Common myeloid progenitor, CD34-positive (primary cell): ENCODE results near the gene ZNF280D.
A peak's percentile ranks its signal among the peaks of the same experiment; 100 is the strongest.

Experiments
- CTCF ChIA-PET: fragments of 350-600 bp; sonication (Branson Sonifier 250); formaldehyde crosslinking; loops from one replicate; lab custom pipeline; 2021; ENCODE audit warnings: antibody characterized with exemption; lab: Charles Lee
- POLR2A ChIA-PET: fragments of 350-600 bp; sonication (Branson Sonifier 250); formaldehyde crosslinking; loops from one replicate; lab custom pipeline; 2021; ENCODE audit warnings: antibody characterized with exemption; lab: Charles Lee
- DNase-seq, 3 donors: peaks; one replicate each; pipeline versions ENCODE4 v3.0.0 to v3.0.0-alpha.2; 2013
- H3K27ac ChIP-seq, 2 experiments: 1 replicate in 1 of 2; 2 replicates in 1 of 2; pipeline ENCODE4 v1.7.0; 2013; ENCODE audit warnings: inconsistent platforms in 2 of 2, low read length in 2 of 2, mild to moderate bottlenecking in 2 of 2, low read depth in 1 of 2, moderate library complexity in 1 of 2; ENCODE audit not compliant: severe bottlenecking in 2 of 2, insufficient read depth in 1 of 2, poor library complexity in 1 of 2
- H3K27me3 ChIP-seq, 5 experiments: replicated peaks in 2 of 5; 1 replicate in 3 of 5; 2 replicates in 2 of 5; pipeline versions ENCODE4 v1.6.1 to v1.7.0; 2013; ENCODE audit warnings: low read length in 4 of 5, mild to moderate bottlenecking in 2 of 5, moderate library complexity in 2 of 5, inconsistent platforms in 1 of 5; ENCODE audit not compliant: insufficient read depth in 5 of 5, control insufficient read depth in 4 of 5
- H3K36me3 ChIP-seq, 4 experiments: 1 replicate in 2 of 4; 2 replicates in 2 of 4; pipeline versions ENCODE4 v1.6.1 to v1.7.0; 2013; ENCODE audit warnings: low read length in 3 of 4, control low read depth in 1 of 4, mild to moderate bottlenecking in 1 of 4; ENCODE audit not compliant: control insufficient read depth in 4 of 4, insufficient read depth in 4 of 4
- H3K4me1 ChIP-seq, 4 experiments: 1 replicate in 3 of 4; 2 replicates in 1 of 4; pipeline versions ENCODE4 v1.6.1 to v1.7.1; 2013; ENCODE audit warnings: low read length in 3 of 4, mild to moderate bottlenecking in 3 of 4, control low read depth in 1 of 4, inconsistent platforms in 1 of 4, moderate library complexity in 1 of 4; ENCODE audit not compliant: control insufficient read depth in 4 of 4, insufficient read depth in 4 of 4; ENCODE audit errors: control extremely low read depth in 1 of 4
- H3K4me3 ChIP-seq, 7 experiments: 1 replicate in 4 of 7; 2 replicates in 3 of 7; pipeline versions ENCODE4 v1.5.1 to v1.7.0; 2013; ENCODE audit warnings: mild to moderate bottlenecking in 7 of 7, low read length in 6 of 7, moderate library complexity in 6 of 7, inconsistent platforms in 2 of 7, low read depth in 2 of 7, control low read depth in 1 of 7; ENCODE audit not compliant: insufficient read depth in 4 of 7, control insufficient read depth in 1 of 7; ENCODE audit errors: extremely low read depth in 1 of 7
- H3K9me3 ChIP-seq, 5 experiments: 1 replicate in 4 of 5; 2 replicates in 1 of 5; pipeline versions ENCODE4 v1.6.1 to v1.7.1; 2013; ENCODE audit warnings: low read length in 4 of 5, mild to moderate bottlenecking in 2 of 5, inconsistent platforms in 1 of 5, low read depth in 1 of 5, moderate library complexity in 1 of 5; ENCODE audit not compliant: control insufficient read depth in 4 of 5, insufficient read depth in 2 of 5; ENCODE audit errors: control extremely low read depth in 1 of 5
- WGBS: methylation state at CpG from one replicate; pipeline ENCODE4 v1.1.5; 2013; ENCODE audit not compliant: insufficient coverage; 5-methylcytosine and 5-hydroxymethylcytosine counted together

The ZNF280D gene

DNA sequence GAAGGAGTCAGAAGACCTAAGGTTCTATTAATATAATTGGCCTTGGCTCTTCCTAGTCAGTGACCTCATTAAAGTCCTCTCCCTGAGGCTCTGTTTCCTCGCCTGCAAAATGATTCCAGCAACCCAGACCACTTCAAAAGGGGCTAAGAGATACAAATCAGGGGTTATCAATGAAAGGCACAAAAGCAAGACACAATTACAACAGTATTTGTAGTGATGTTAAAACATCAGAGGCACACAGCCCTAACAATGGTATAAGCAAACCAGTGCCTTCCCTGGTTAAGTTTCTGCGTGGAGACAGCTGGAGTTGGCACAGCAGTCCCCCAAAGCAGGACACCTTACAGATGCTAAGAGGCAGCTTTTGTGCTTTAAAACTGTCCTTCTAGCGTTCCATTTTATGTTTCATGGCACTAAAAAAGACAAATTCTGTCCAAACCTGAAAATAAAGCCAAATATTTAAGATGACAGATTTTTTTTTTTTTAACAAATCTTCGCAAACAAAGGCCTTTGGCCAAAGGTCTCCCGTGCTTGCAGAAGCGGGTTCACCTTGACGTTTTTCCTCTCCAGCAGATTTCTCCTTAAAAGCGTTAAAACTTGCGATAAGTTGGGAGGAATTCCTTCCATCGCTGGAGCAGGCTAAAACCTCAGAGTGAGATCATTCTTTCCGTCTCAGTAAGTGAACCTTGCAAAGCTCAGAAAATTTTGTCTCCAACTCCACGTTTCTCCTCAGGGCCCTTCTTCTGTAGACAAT, 999 bp downstream of the ZNF280D start:
- ChIA-PET CTCF (no interaction called here), POLR2A (interaction anchor here (0.6 kb wide), 1 partner anchor 496 kb away, joined by 4 read pairs; no protein-coding TSS in a partner anchor)
- peaks cover 0 to 11% (median 7%) of the 10 kb centered on the region in 5 experiments for H3K9me3 ChIP-seq
- peaks cover 0 to 8% (median 0%) of the 10 kb centered on the region in 4 experiments for H3K36me3 ChIP-seq
- 13% methylated on average over 9 of the region's 12 CpGs for WGBS
- peaks cover 18 to 33% (median 30%) of the 10 kb centered on the region in 4 experiments for H3K4me1 ChIP-seq
- peak overlapping the region; percentile 75 to 93 for H3K27ac ChIP-seq
- DNase-seq = peak; percentile 22 to 46 (median 33)
- H3K27me3 ChIP-seq = no peaks in the 10 kb centered on the region
- peak overlapping the region; percentile 48 to 83 (median 72) for H3K4me3 ChIP-seq

DNA sequence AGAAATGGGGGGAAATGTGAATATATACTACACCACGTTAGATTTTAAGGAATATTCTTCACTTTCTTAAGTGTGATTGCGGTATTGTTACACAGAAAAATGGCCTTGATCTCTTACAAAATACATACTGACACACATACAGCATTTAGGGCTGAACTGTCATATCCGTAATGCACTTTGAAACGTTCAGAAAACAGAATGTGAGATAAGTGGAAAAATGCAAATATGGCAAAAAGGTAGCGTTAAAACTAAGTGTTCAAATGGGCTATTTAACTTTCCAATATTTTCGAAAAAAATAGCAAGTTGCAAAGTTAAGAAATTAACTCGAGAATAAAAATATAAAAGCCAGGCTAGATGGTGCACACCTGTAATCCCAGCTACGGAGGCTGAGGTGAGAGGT, 1.8 kb downstream of the ZNF280D start:
- WGBS = 98% methylated on average over 4 of the region's 8 CpGs
- ChIA-PET POLR2A (no interaction called here), CTCF (no interaction called here)
- Histone ChIP-seq H3K9me3 (peaks cover 0 to 11% (median 7%) of the 10 kb centered on the region in 5 experiments), H3K27me3 (no peaks in the 10 kb centered on the region), H3K36me3 (peaks cover 0 to 8% (median 0%) of the 10 kb centered on the region in 4 experiments), H3K4me3 (peak overlapping the region in 3 of 7 experiments; percentile 71 to 83 (median 83)), H3K4me1 (peaks cover 18 to 33% (median 30%) of the 10 kb centered on the region in 4 experiments), H3K27ac (no peak overlapping the region)
- DNase-seq = no peak

DNA sequence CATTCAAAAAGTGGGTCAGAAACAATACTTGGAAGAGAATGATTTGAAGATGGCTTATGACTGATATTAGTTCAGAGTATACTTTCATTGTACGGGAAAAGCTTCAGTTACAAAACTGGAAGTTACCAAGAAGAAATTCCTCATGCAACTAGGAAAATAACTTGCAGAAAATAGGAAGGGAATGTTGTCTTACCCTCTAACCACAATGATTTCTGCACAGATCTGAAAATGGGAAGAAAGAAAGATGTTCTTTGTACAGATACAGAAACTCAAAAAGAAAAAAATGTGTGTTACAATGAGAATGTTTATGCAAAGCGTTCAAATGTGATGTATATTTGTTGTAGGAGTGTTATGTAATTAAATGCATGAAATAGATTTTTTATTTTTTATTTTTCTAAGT, 3.7 kb downstream of the ZNF280D start:
- ChIA-PET CTCF (no interaction called here), POLR2A (no interaction called here)
- Histone ChIP-seq H3K27me3 (no peaks in the 10 kb centered on the region), H3K9me3 (peaks cover 0 to 8% (median 4%) of the 10 kb centered on the region in 5 experiments), H3K4me1 (peaks cover 18 to 46% (median 34%) of the 10 kb centered on the region in 4 experiments), H3K36me3 (peaks cover 0 to 8% (median 1%) of the 10 kb centered on the region in 4 experiments), H3K27ac (no peak overlapping the region), H3K4me3 (peak overlapping the region in 1 of 7 experiments; percentile 34)
- DNase-seq = no peak
- 67% methylated on average over 1 of the region's 2 CpGs for WGBS

DNA sequence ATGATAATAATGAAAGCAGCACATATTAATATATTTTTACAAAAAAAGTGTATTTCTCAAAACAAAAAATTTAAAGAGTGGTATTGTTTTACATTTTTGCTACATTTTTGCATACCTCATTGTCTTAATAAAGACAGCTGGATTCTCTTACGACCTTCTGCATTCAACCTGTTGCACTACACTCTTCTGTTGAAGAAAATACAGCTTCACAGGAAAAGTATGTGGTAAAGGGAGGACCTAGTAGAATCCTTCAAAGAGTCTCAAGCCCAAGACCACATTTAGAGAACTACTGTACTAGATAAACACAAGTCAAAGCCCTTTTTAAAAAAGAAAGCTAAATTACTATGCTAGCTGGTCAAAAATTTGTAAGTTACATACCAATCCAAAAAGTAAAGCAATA, 7.9 kb downstream of the ZNF280D start:
- no peaks in the 10 kb centered on the region for H3K9me3 ChIP-seq
- 20% methylated on average over 1 of the region's 1 CpG for WGBS
- peaks cover 0 to 11% (median 5%) of the 10 kb centered on the region in 4 experiments for H3K36me3 ChIP-seq
- ChIA-PET POLR2A (interaction anchor here (0.6 kb wide), 2 partner anchors 31 to 55 kb away, joined by 3 read pairs; no protein-coding TSS in a partner anchor), CTCF (interaction anchor here (0.9 kb wide), 1 partner anchor 16 kb away, joined by 4 read pairs; no protein-coding TSS in a partner anchor)
- H3K27me3 ChIP-seq = no peaks in the 10 kb centered on the region
- peak overlapping the region in 1 of 7 experiments; percentile 30 for H3K4me3 ChIP-seq
- DNase-seq = peak; percentile 17 to 86 (median 78)
- H3K27ac ChIP-seq = no peak overlapping the region
- H3K4me1 ChIP-seq = peaks cover 3 to 21% (median 14%) of the 10 kb centered on the region in 4 experiments

DNA sequence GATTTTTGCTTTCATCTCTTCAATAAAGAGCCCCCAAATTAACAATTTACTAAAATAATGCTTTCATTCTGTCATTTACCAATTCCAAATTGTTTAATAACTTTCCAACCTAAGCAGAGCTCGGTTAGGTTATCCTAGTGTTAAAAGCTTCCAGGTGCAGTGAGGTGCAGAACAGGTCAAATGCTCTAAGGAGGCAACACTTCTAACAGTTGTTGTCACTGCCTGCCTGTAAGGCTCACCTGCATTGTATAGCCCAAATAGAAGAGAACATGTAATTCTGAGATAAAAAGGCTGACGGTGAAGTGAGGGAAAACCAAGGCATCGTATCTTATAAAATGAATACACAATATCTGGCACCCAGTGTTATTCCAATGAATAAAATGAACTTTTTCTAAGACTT, 9.1 kb downstream of the ZNF280D start:
- DNase-seq = no peak
- no peak overlapping the region for H3K4me3 ChIP-seq
- no peak overlapping the region for H3K27ac ChIP-seq
- POLR2A ChIA-PET = interaction anchor here (0.7 kb wide), 1 partner anchor 51 kb away, joined by 3 read pairs; no protein-coding TSS in a partner anchor
- H3K9me3 ChIP-seq = no peaks in the 10 kb centered on the region
- CTCF ChIA-PET = no interaction called here
- H3K4me1 ChIP-seq = peaks cover 0 to 13% (median 6%) of the 10 kb centered on the region in 4 experiments
- 86% methylated on average over 1 of the region's 3 CpGs for WGBS
- no peaks in the 10 kb centered on the region for H3K27me3 ChIP-seq
- peaks cover 0 to 11% (median 5%) of the 10 kb centered on the region in 4 experiments for H3K36me3 ChIP-seq

DNA sequence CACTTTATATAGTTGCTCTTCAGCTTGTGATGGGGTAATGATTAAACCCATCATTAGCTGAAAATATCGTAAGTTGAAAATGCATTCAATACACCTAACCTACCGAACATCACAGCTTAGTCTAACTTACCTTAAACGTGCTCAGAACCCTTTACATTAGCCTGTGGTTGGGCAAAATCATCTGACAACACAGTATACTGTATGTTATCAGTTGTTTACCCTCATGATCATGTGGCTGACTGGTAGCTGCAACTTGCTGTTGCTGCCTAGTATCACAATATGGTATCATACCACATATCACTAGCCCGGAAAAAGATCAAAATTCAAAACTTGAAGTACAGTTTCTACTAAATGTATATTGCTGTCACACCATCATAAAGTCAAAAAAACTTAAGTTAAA, 9.5 kb downstream of the ZNF280D start:
- ChIA-PET POLR2A (interaction anchor here (0.7 kb wide), 1 partner anchor 51 kb away, joined by 3 read pairs; no protein-coding TSS in a partner anchor), CTCF (no interaction called here)
- Histone ChIP-seq H3K27ac (no peak overlapping the region), H3K9me3 (no peaks in the 10 kb centered on the region), H3K27me3 (no peaks in the 10 kb centered on the region), H3K36me3 (peaks cover 0 to 11% (median 5%) of the 10 kb centered on the region in 4 experiments), H3K4me3 (no peak overlapping the region), H3K4me1 (peaks cover 0 to 13% (median 4%) of the 10 kb centered on the region in 4 experiments)
- no peak for DNase-seq
- 100% methylated on average over 2 of the region's 4 CpGs for WGBS
